ENCODE measurements around the gene PICK1. TPM values are rescaled to one million over a fixed set of nuclear protein-coding genes. Genes with fewer than 3 reads are reported as not detected.

Gene PICK1
- total and polyA plus RNA-seq, 4 donors, result 5.8 to 25.8 (median 13.1) TPM

- 94% methylated on average over 6 of the region's 6 CpGs for WGBS
- H3K9me3 ChIP-seq (ENCODE audit: control insufficient read depth in 4 of 4, low read length in 3 of 4), result no peaks in the 10 kb centered on the region
- peaks cover 0 to 6% (median 0%) of the 10 kb centered on the region in 4 donors for H3K4me1 ChIP-seq (ENCODE audit: control insufficient read depth in 4 of 4, insufficient read depth in 4 of 4, low read length in 3 of 4)
- TF ChIP-seq JUND (IDR thresholded peaks at IDR 0.05) (no peak), HNF4G (IDR thresholded peaks at IDR 0.05) (no peak), FOXA2 (IDR thresholded peaks at IDR 0.05) (no peak), RXRA (IDR thresholded peaks at IDR 0.05) (no peak), RAD21 (IDR thresholded peaks at IDR 0.05) (no peak), TAF1 (conservative IDR thresholded peaks at IDR 0.05) (no peak), EGR1 (IDR thresholded peaks at IDR 0.05; ENCODE audit: low read depth in 2 of 2) (no peak), ZBTB33 (IDR thresholded peaks at IDR 0.05) (no peak), GABPA (IDR thresholded peaks at IDR 0.05 in 1 of 2, conservative IDR thresholded peaks at IDR 0.05 in 1 of 2) (no peak)
- TF ChIP-seq, protein P1, sequence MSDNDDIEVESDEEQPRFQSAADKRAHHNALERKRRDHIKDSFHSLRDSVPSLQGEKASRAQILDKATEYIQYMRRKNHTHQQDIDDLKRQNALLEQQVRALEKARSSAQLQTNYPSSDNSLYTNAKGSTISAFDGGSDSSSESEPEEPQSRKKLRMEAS (IDR thresholded peaks at IDR 0.05), result no peak
- TF ChIP-seq, protein P2, sequence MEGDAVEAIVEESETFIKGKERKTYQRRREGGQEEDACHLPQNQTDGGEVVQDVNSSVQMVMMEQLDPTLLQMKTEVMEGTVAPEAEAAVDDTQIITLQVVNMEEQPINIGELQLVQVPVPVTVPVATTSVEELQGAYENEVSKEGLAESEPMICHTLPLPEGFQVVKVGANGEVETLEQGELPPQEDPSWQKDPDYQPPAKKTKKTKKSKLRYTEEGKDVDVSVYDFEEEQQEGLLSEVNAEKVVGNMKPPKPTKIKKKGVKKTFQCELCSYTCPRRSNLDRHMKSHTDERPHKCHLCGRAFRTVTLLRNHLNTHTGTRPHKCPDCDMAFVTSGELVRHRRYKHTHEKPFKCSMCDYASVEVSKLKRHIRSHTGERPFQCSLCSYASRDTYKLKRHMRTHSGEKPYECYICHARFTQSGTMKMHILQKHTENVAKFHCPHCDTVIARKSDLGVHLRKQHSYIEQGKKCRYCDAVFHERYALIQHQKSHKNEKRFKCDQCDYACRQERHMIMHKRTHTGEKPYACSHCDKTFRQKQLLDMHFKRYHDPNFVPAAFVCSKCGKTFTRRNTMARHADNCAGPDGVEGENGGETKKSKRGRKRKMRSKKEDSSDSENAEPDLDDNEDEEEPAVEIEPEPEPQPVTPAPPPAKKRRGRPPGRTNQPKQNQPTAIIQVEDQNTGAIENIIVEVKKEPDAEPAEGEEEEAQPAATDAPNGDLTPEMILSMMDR (IDR thresholded peaks at IDR 0.05; ENCODE audit: low read depth, low read length, missing input control), result no peak
- TF ChIP-seq, protein P3, sequence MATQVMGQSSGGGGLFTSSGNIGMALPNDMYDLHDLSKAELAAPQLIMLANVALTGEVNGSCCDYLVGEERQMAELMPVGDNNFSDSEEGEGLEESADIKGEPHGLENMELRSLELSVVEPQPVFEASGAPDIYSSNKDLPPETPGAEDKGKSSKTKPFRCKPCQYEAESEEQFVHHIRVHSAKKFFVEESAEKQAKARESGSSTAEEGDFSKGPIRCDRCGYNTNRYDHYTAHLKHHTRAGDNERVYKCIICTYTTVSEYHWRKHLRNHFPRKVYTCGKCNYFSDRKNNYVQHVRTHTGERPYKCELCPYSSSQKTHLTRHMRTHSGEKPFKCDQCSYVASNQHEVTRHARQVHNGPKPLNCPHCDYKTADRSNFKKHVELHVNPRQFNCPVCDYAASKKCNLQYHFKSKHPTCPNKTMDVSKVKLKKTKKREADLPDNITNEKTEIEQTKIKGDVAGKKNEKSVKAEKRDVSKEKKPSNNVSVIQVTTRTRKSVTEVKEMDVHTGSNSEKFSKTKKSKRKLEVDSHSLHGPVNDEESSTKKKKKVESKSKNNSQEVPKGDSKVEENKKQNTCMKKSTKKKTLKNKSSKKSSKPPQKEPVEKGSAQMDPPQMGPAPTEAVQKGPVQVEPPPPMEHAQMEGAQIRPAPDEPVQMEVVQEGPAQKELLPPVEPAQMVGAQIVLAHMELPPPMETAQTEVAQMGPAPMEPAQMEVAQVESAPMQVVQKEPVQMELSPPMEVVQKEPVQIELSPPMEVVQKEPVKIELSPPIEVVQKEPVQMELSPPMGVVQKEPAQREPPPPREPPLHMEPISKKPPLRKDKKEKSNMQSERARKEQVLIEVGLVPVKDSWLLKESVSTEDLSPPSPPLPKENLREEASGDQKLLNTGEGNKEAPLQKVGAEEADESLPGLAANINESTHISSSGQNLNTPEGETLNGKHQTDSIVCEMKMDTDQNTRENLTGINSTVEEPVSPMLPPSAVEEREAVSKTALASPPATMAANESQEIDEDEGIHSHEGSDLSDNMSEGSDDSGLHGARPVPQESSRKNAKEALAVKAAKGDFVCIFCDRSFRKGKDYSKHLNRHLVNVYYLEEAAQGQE (IDR thresholded peaks at IDR 0.05), result no peak
- H3K4me3 ChIP-seq (ENCODE audit: low read depth in 1 of 3, low read length in 3 of 3), result no peak overlapping the region
- no peaks in the 10 kb centered on the region for H3K36me3 ChIP-seq (ENCODE audit: control insufficient read depth in 4 of 4, insufficient read depth in 3 of 4, low read depth in 1 of 4, low read length in 3 of 4)
- DNase-seq (ENCODE audit: low spot score), result no peak
- H3K27ac ChIP-seq (ENCODE audit: low read depth in 1 of 2, low read length in 2 of 2), result no peak overlapping the region
- no peak overlapping the region for H3K9ac ChIP-seq (ENCODE audit: low read depth in 1 of 2, low read length in 2 of 2)
- H3K27me3 ChIP-seq (ENCODE audit: control insufficient read depth in 4 of 4, insufficient read depth in 4 of 4, low read length in 3 of 4), result no peaks in the 10 kb centered on the region
Observed at GRCh38 chr22:38021206-38021605, 36.0 kb upstream of the PICK1 start.

- no peaks in the 10 kb centered on the region for H3K9me3 ChIP-seq (ENCODE audit: control insufficient read depth in 4 of 4, low read length in 3 of 4)
- no peaks in the 10 kb centered on the region for H3K27me3 ChIP-seq (ENCODE audit: control insufficient read depth in 4 of 4, insufficient read depth in 4 of 4, low read length in 3 of 4)
- H3K4me3 ChIP-seq (ENCODE audit: low read depth in 1 of 3, low read length in 3 of 3), result no peak overlapping the region
- no peaks in the 10 kb centered on the region for H3K36me3 ChIP-seq (ENCODE audit: control insufficient read depth in 4 of 4, insufficient read depth in 3 of 4, low read depth in 1 of 4, low read length in 3 of 4)
- H3K4me1 ChIP-seq (ENCODE audit: control insufficient read depth in 4 of 4, insufficient read depth in 4 of 4, low read length in 3 of 4), result peaks cover 0 to 3% (median 0%) of the 10 kb centered on the region in 4 donors
- TF ChIP-seq HNF4G (IDR thresholded peaks at IDR 0.05), result no peak
- H3K9ac ChIP-seq (ENCODE audit: low read depth in 1 of 2, low read length in 2 of 2), result no peak overlapping the region
- DNase-seq (ENCODE audit: low spot score), result no peak
- WGBS, result 86% methylated on average over 6 of the region's 6 CpGs
- no peak overlapping the region for H3K27ac ChIP-seq (ENCODE audit: low read depth in 1 of 2, low read length in 2 of 2)
Observed at GRCh38 chr22:38023045-38023444, 34.2 kb upstream of the PICK1 start.

Measured in liver (tissue), 9 donors.